H1 (cell line): Measurements from ENCODE around the gene PHKA2. TPM values are rescaled to one million over a fixed set of nuclear protein-coding genes. Genes with fewer than 3 reads are reported as not detected.

Experiments
- CTCF ChIA-PET: fragments of 300-600 bp; sonication (Branson Sonifier 250); formaldehyde crosslinking; loops from one replicate; lab custom pipeline; 2021; ENCODE audit not compliant: partially characterized antibody; lab: Charles Lee
- POLR2A ChIA-PET: fragments of 300-600 bp; sonication (Branson Sonifier 250); formaldehyde crosslinking; loops from one replicate; lab custom pipeline; 2021; ENCODE audit warnings: inconsistent platforms; ENCODE audit not compliant: partially characterized antibody; lab: Charles Lee
- DNase-seq, 2 experiments: peaks; one replicate each; pipeline versions ENCODE4 v3.0.0 to v3.0.0-alpha.2; 2010 to 2022; ENCODE audit warnings: low spot score in 2 of 2, low read depth in 1 of 2, mixed read lengths in 1 of 2
- FAIRE-seq: peaks from 2 replicates; lab custom pipeline; 2011; peaks lifted over from hg19 to GRCh38; lab: Jason Lieb, UNC
- H2AFZ ChIP-seq: 2 replicates; pipeline ENCODE4 v1.8.1; 2012; ENCODE audit warnings: low read length, inconsistent platforms
- H2AK5ac ChIP-seq: 2 replicates; pipeline ENCODE4 v1.6.1; 2013; ENCODE audit warnings: low read depth, low read length
- H2BK120ac ChIP-seq: replicated peaks from 2 replicates; pipeline ENCODE3; 2013; ENCODE audit warnings: low read depth, low read length, inconsistent platforms
- H2BK12ac ChIP-seq: 2 replicates; pipeline ENCODE4 v1.6.1; 2013; ENCODE audit warnings: low read depth, low read length
- H2BK15ac ChIP-seq: 2 replicates; pipeline ENCODE4 v1.6.1; 2013; ENCODE audit warnings: low read length
- H2BK20ac ChIP-seq: 2 replicates; pipeline ENCODE4 v1.6.1; 2013; ENCODE audit warnings: low read length
- H2BK5ac ChIP-seq: 2 replicates; pipeline ENCODE4 v1.6.1; 2013; ENCODE audit warnings: low read depth, low read length
- H3K14ac ChIP-seq: 2 replicates; pipeline ENCODE4 v1.6.1; 2013; ENCODE audit warnings: inconsistent platforms; ENCODE audit not compliant: insufficient read length
- H3K18ac ChIP-seq: 2 replicates; pipeline ENCODE4 v1.6.1; 2013; ENCODE audit warnings: low read length; ENCODE audit errors: extremely low read depth
- H3K23ac ChIP-seq: 2 replicates; pipeline ENCODE4 v1.6.1; 2013; ENCODE audit warnings: inconsistent platforms; ENCODE audit not compliant: insufficient read length
- H3K23me2 ChIP-seq: 2 replicates; pipeline ENCODE4 v1.6.1; 2013; ENCODE audit warnings: low read depth, low read length
- H3K27ac ChIP-seq: 2 replicates; pipeline ENCODE4 v1.6.1; 2011; ENCODE audit warnings: low read depth, low read length, inconsistent platforms
- H3K27me3 ChIP-seq, 4 experiments: replicated peaks in 1 of 4; 1 replicate in 1 of 4; 2 replicates in 3 of 4; pipeline versions ENCODE4 v1.6.1 to v1.8.1; 2011 to 2013; ENCODE audit warnings: low read length in 3 of 4, mild to moderate bottlenecking in 3 of 4, inconsistent platforms in 2 of 4, mixed read lengths in 2 of 4, moderate library complexity in 1 of 4; ENCODE audit not compliant: control insufficient read depth in 3 of 4, insufficient read depth in 3 of 4; ENCODE audit errors: extremely low read depth in 1 of 4
- H3K36me3 ChIP-seq, 4 experiments: 2 replicates each; pipeline versions ENCODE4 v1.6.1 to v1.8.1; 2011 to 2013; ENCODE audit warnings: mild to moderate bottlenecking in 4 of 4, low read length in 3 of 4, moderate library complexity in 2 of 4, control low read depth in 1 of 4, inconsistent platforms in 1 of 4; ENCODE audit not compliant: insufficient read depth in 4 of 4, control insufficient read depth in 2 of 4
- H3K4ac ChIP-seq: replicated peaks from 2 replicates; pipeline ENCODE3; 2013; ENCODE audit warnings: low read length, low read depth, mixed read lengths, inconsistent platforms; ENCODE audit not compliant: insufficient read length
- H3K4me1 ChIP-seq, 4 experiments: replicated peaks in 1 of 4; 1 replicate in 1 of 4; 2 replicates in 3 of 4; pipeline versions ENCODE4 v1.6.1 to v1.8.1; 2011 to 2013; ENCODE audit warnings: low read length in 3 of 4, inconsistent platforms in 2 of 4, mixed read lengths in 1 of 4; ENCODE audit not compliant: insufficient read depth in 4 of 4, control insufficient read depth in 3 of 4
- H3K4me2 ChIP-seq, 2 experiments: 2 replicates each; pipeline versions ENCODE4 v1.6.1 to v1.8.1; 2011 to 2013; ENCODE audit warnings: low read depth in 2 of 2, low read length in 2 of 2, control low read depth in 1 of 2, inconsistent platforms in 1 of 2, mild to moderate bottlenecking in 1 of 2; ENCODE audit not compliant: insufficient read depth in 1 of 2
- H3K4me3 ChIP-seq, 4 experiments: fragments of 200-600, 300-600 bp in 1 of 4; sonication (generic), shearing (Covaris generic), sonication (Bioruptor Twin) in 1 of 4; 2 replicates each; pipeline versions ENCODE4 v1.5.1 to v1.8.1; 2011 to 2016; ENCODE audit warnings: low read length in 4 of 4, low read depth in 3 of 4, control low read depth in 2 of 4, inconsistent platforms in 2 of 4, mild to moderate bottlenecking in 2 of 4, mixed read lengths in 1 of 4, moderate library complexity in 1 of 4; ENCODE audit not compliant: insufficient read depth in 2 of 4; ENCODE audit errors: extremely low read depth in 1 of 4
- H3K56ac ChIP-seq: replicated peaks from 2 replicates; pipeline ENCODE3; 2013; ENCODE audit warnings: low read depth, mild to moderate bottlenecking, mixed read lengths, low read length, inconsistent platforms; ENCODE audit not compliant: insufficient read length
- H3K79me1 ChIP-seq: 2 replicates; pipeline ENCODE4 v1.6.1; 2013; ENCODE audit warnings: low read depth, low read length, control low read depth
- H3K79me2 ChIP-seq, 2 experiments: 2 replicates each; pipeline versions ENCODE4 v1.6.1 to v1.8.1; 2012 to 2013; ENCODE audit warnings: low read length in 2 of 2, mild to moderate bottlenecking in 2 of 2, inconsistent platforms in 1 of 2; ENCODE audit not compliant: insufficient read depth in 2 of 2, control insufficient read depth in 1 of 2
- H3K9ac ChIP-seq, 4 experiments: replicated peaks in 1 of 4; 1 replicate in 1 of 4; 2 replicates in 3 of 4; pipeline versions ENCODE4 v1.6.1 to v1.8.1; 2011 to 2013; ENCODE audit warnings: low read depth in 3 of 4, low read length in 3 of 4, control low read depth in 2 of 4, mild to moderate bottlenecking in 2 of 4, moderate library complexity in 2 of 4, inconsistent platforms in 1 of 4; ENCODE audit errors: extremely low read depth in 1 of 4
- H3K9me3 ChIP-seq, 2 experiments: 2 replicates each; pipeline versions ENCODE4 v1.6.1 to v1.8.1; 2012 to 2013; ENCODE audit warnings: mild to moderate bottlenecking in 2 of 2, moderate library complexity in 2 of 2, control low read depth in 1 of 2, inconsistent platforms in 1 of 2, low read depth in 1 of 2, low read length in 1 of 2, mixed read lengths in 1 of 2; ENCODE audit not compliant: insufficient read depth in 2 of 2
- H4K20me1 ChIP-seq, 2 experiments: replicated peaks in 1 of 2; 2 replicates each; pipeline versions ENCODE3 to v1.8.1; 2011 to 2013; ENCODE audit warnings: inconsistent platforms in 2 of 2, low read length in 2 of 2, mild to moderate bottlenecking in 1 of 2; ENCODE audit not compliant: insufficient read depth in 2 of 2, control insufficient read depth in 1 of 2
- H4K5ac ChIP-seq: 2 replicates; pipeline ENCODE4 v1.6.1; 2013; ENCODE audit warnings: low read length, low read depth, mixed read lengths, inconsistent platforms; ENCODE audit not compliant: insufficient read length
- H4K8ac ChIP-seq: 2 replicates; pipeline ENCODE4 v1.8.0; 2013; ENCODE audit warnings: mild to moderate bottlenecking, moderate library complexity, low read length, inconsistent platforms; ENCODE audit not compliant: insufficient read depth; ENCODE audit errors: extremely low read depth
- H4K91ac ChIP-seq: replicated peaks from 2 replicates; pipeline ENCODE3; 2013; ENCODE audit warnings: low read length, mixed read lengths, inconsistent platforms; ENCODE audit not compliant: insufficient read length
- ASH2L ChIP-seq: fragments of 200-600, 300-600 bp; sonication (generic); IDR thresholded peaks from one replicate; pipeline ENCODE4 v1.7.1; 2017; ENCODE audit warnings: low read length
- BRCA1 ChIP-seq: IDR thresholded peaks from 2 replicates; pipeline ENCODE4 v1.6.1; 2012; ENCODE audit warnings: low read depth, low read length, improper control_type of control experiment
- EGR1 ChIP-seq: IDR thresholded peaks from 2 replicates; pipeline ENCODE4 v1.6.1; 2011; ENCODE audit warnings: low read depth, low read length, borderline replicate concordance
- FOSL1 ChIP-seq: IDR thresholded peaks from 2 replicates; pipeline ENCODE4 v1.6.1; 2011; ENCODE audit warnings: mild to moderate bottlenecking, low read depth, low read length, moderate library complexity; ENCODE audit not compliant: insufficient read depth
- HDAC2 ChIP-seq, 2 experiments: fragments of 300-600 bp in 1 of 2; sonication (generic) in 1 of 2; IDR thresholded peaks; 2 replicates each; pipeline ENCODE4 v1.6.1; 2011 to 2012; ENCODE audit warnings: low read depth in 2 of 2, low read length in 2 of 2, mild to moderate bottlenecking in 2 of 2, moderate library complexity in 2 of 2, borderline replicate concordance in 1 of 2, inconsistent platforms in 1 of 2
- HDAC6 ChIP-seq: IDR thresholded peaks from one replicate; pipeline ENCODE4 v1.7.1; 2012; ENCODE audit warnings: low read depth, mild to moderate bottlenecking, inconsistent platforms, low read length, moderate library complexity
- JUND ChIP-seq: IDR thresholded peaks from 2 replicates; pipeline ENCODE4 v1.6.1; 2011; ENCODE audit warnings: mild to moderate bottlenecking, improper control_type of control experiment, low read length
- MAFK ChIP-seq: IDR thresholded peaks from 2 replicates; pipeline ENCODE4 v1.6.1; 2012; ENCODE audit warnings: low read depth, mild to moderate bottlenecking, improper control_type of control experiment, low read length
- PHF8 ChIP-seq: fragments of 200-600 bp; sonication (generic); conservative IDR thresholded peaks from 2 replicates; pipeline ENCODE4 v1.7.1; 2012; ENCODE audit warnings: low read depth, mild to moderate bottlenecking, inconsistent platforms, low read length, moderate library complexity
- POLR2AphosphoS5 ChIP-seq: IDR thresholded peaks from 2 replicates; pipeline ENCODE4 v1.6.1; 2011; ENCODE audit warnings: low read depth, low read length
- POU5F1 ChIP-seq: IDR thresholded peaks from 2 replicates; pipeline ENCODE4 v1.6.1; 2011; ENCODE audit warnings: low read depth, mild to moderate bottlenecking, low read length, moderate library complexity
- RFX5 ChIP-seq: IDR thresholded peaks from 2 replicates; pipeline ENCODE4 v1.6.1; 2011; ENCODE audit warnings: low read depth, low read length, improper control_type of control experiment, borderline replicate concordance
- YY1 ChIP-seq: IDR thresholded peaks from 2 replicates; pipeline ENCODE4 v1.6.1; 2011; ENCODE audit warnings: low read depth, mild to moderate bottlenecking, low read length
- ZNF274 ChIP-seq: IDR thresholded peaks from 2 replicates; pipeline ENCODE4 v1.7.0; 2012; ENCODE audit warnings: low read length, borderline replicate concordance; ENCODE audit errors: extremely low read depth
- WGBS, 2 experiments: shearing (Covaris generic) in 1 of 2; methylation state at CpG; one replicate each; pipeline versions ENCODE4 v1.1.6 to v1.1.7; 2013 to 2015; ENCODE audit warnings: low lambda C conversion rate in 2 of 2, mixed read lengths in 2 of 2, inconsistent platforms in 1 of 2, low coverage in 1 of 2, missing lambda C conversion rate in 1 of 2; ENCODE audit not compliant: insufficient replicate concordance in 2 of 2, insufficient coverage in 1 of 2, insufficient read length in 1 of 2; ENCODE audit errors: extremely low coverage in 1 of 2, missing lambda C conversion rate in 1 of 2; 5-methylcytosine and 5-hydroxymethylcytosine counted together
- polyA plus RNA-seq, 7 experiments: library from polyadenylated mRNA; depleted of rRNA in 3 of 7; stranded (reverse) in 5 of 7; unstranded in 2 of 7; fragments of >200 nt in 5 of 7; fragments of 200-250 nt in 2 of 7; gene quantifications; 1 replicate in 5 of 7; 2 replicates in 1 of 7; 4 replicates in 1 of 7; pipeline versions ENCODE4 v1.2.1 to v1.2.3, GENCODE V29; 2011 to 2013; ENCODE audit warnings: missing spikeins in 2 of 7, mixed read lengths in 2 of 7
- total RNA-seq: library from RNA; stranded (reverse); fragmentation: NEBNext Ultra II Directional; extraction: Animal tissue kit (Norgen Biotek cat#: 25700); gene quantifications from 2 replicates; pipeline ENCODE4 v1.2.1, GENCODE V29; 2021

Gene PHKA2
- total and polyA plus RNA-seq, 2 of the 8 experiments (the other 6 are each of a cell fraction or from before 2014, with no cell fraction given), result 28.1 to 35.8 TPM

DNA sequence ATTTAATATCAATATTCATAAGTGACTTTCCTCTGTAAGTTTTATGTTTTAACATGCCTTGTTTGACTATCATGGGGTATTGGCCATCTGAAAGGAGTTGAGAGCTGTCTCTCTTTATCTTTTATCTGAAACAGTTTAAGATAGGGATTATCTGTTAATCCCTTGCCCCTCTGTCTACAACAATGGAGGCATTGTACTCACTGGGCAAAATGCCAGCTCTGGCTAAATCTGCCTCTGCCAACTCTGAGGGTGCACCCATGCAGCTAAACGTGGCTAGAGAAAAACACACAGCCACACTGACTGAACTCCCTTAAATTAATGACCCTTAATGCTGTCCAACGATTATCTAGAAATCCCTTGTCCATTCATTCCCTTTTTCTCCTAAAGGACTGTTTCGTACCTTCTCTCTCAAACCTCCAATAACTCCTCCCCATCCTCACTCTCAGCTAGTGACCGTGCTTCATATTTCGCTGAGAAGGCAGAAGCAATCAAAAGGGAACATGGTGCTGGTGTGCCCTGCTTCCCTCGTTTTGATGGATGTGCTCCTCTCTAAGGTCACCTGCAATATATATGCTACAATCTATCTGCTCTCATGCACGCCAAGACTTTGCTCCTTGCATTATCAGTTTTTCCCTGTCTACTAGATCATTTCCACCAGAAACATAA is 10.3 kb downstream of the PHKA2 start:
- WGBS, 2 experiments, result 92% methylated on average over 7 of the region's 7 CpGs; no CpG with 5 or more reads in 1 of the 2 experiments
- Histone ChIP-seq H3K36me3 (no peaks in the 10 kb centered on the region), H3K4me1 (no peaks in the 10 kb centered on the region), H3K18ac (no peak overlapping the region), H2AK5ac (no peak overlapping the region), H2BK5ac (no peak overlapping the region), H2BK120ac (no peak overlapping the region), H3K4me2 (no peak overlapping the region), H3K79me1 (no peaks in the 10 kb centered on the region), H4K8ac (no peak overlapping the region), H3K27ac (no peak overlapping the region), H2BK12ac (no peak overlapping the region), H3K56ac (no peak overlapping the region), H2AFZ (no peak overlapping the region), H3K9ac (no peak overlapping the region), H4K91ac (no peak overlapping the region), H3K4me3 (no peak overlapping the region), H3K27me3 (no peaks in the 10 kb centered on the region), H4K20me1 (no peaks in the 10 kb centered on the region), H3K79me2 (0 out of 4 replicates have a peak, but pooled peaks cover 0 to 3% of the 10 kb centered on the region in 2 experiments), H2BK15ac (no peak overlapping the region), H2BK20ac (no peak overlapping the region), H4K5ac (no peak overlapping the region), H3K9me3 (no peaks in the 10 kb centered on the region), H3K23ac (no peak overlapping the region), H3K14ac (no peak overlapping the region), H3K23me2 (no peaks in the 10 kb centered on the region; the same call in 1 of the 2 replicates), H3K4ac (no peak overlapping the region)
- DNase-seq, result no peak
- ChIA-PET POLR2A (interaction anchor here (0.8 kb wide), 1 partner anchor 388 kb away, joined by 3 read pairs; no protein-coding TSS in a partner anchor), CTCF (no interaction called here)
- no peak for FAIRE-seq
- TF ChIP-seq PHF8, result no peak
- no peak for TF ChIP-seq JUND
- no peak for TF ChIP-seq BRCA1
- TF ChIP-seq HDAC2 (IDR thresholded peaks at IDR 0.05; ENCODE audit: borderline replicate concordance in 1 of 2, low read depth in 2 of 2, low read length in 2 of 2), result no peak
- TF ChIP-seq MAFK, result no peak
- TF ChIP-seq EGR1, result no peak
- no peak for TF ChIP-seq ASH2L
- TF ChIP-seq FOSL1, result no peak
- no peak for TF ChIP-seq ZNF274
- no peak for TF ChIP-seq RFX5
- TF ChIP-seq YY1, result no peak
- no peak for TF ChIP-seq HDAC6
- no peak for TF ChIP-seq POLR2AphosphoS5
- TF ChIP-seq POU5F1, result no peak
